ENCODE data around the gene PHTF2. TPM values are rescaled to one million over a fixed set of nuclear protein-coding genes. Genes with fewer than 3 reads are reported as not detected.

Gene PHTF2
- total and polyA plus RNA-seq, 2 of the 4 experiments (the other 2 are of a cell fraction) = 28.3 to 69.9 TPM

- dilution Hi-C loops (cut with HindIII; ENCODE audit: low sequenced_read_pairs, unreplicated experiment) = no loop called here
- no TSS peak for BruUV-seq (replicated peaks)
- no peak for TF ChIP-seq CEBPB (IDR thresholded peaks at IDR 0.05; ENCODE audit: low read depth, low read length)
- no peak for TF ChIP-seq FOS (IDR thresholded peaks at IDR 0.05; ENCODE audit: low read depth, low read length)
- TF ChIP-seq MXI1 (IDR thresholded peaks at IDR 0.05; ENCODE audit: borderline replicate concordance, low read depth, low read length) = no peak
- no peak for TF ChIP-seq RCOR1 (IDR thresholded peaks at IDR 0.05; ENCODE audit: insufficient replicate concordance, low read length)
- TF ChIP-seq CTCF (conservative IDR thresholded peaks at IDR 0.05; ENCODE audit: low read depth, low read length) = no peak
- no peak for TF ChIP-seq CHD1 (IDR thresholded peaks at IDR 0.05; ENCODE audit: low read depth, low read length)
- no peak for TF ChIP-seq MAFK (IDR thresholded peaks at IDR 0.05; ENCODE audit: low read depth, low read length)
- TF ChIP-seq POLR2A (IDR thresholded peaks at IDR 0.05; ENCODE audit: low read depth, low read length) = no peak
- no peak for TF ChIP-seq RFX5 (IDR thresholded peaks at IDR 0.05; ENCODE audit: low read depth, low read length)
- no peak for TF ChIP-seq NFE2L2 (IDR thresholded peaks at IDR 0.05; ENCODE audit: low read depth, low read length)
- no peak for TF ChIP-seq BHLHE40 (IDR thresholded peaks at IDR 0.05; ENCODE audit: low read depth, low read length)
- no peak for TF ChIP-seq RAD21 (IDR thresholded peaks at IDR 0.05; ENCODE audit: low read length)
- TF ChIP-seq USF2 (IDR thresholded peaks at IDR 0.05; ENCODE audit: low read depth, low read length) = no peak
- no peak for TF ChIP-seq SMC3 (IDR thresholded peaks at IDR 0.05; ENCODE audit: low read depth, low read length)
- no peak for TF ChIP-seq ELK1 (IDR thresholded peaks at IDR 0.05; ENCODE audit: borderline replicate concordance, low read depth, low read length)
- TF ChIP-seq MAZ (IDR thresholded peaks at IDR 0.05; ENCODE audit: borderline replicate concordance, low read depth, low read length) = no peak
Observed at GRCh38 chr7:77881871-77882270, 83.3 kb downstream of the PHTF2 start.

More at GRCh38 chr7:77881871-77882270, 83.3 kb downstream of the PHTF2 start:
- Histone ChIP-seq H2BK15ac (ENCODE audit: low read depth, low read length) (no peak overlapping the region), H3K9me1 (ENCODE audit: insufficient read depth, low read length) (peaks cover 8% of the 10 kb centered on the region; the same call in 1 of the 2 replicates), H3K27me3 (ENCODE audit: control insufficient read depth, insufficient read depth, low read length) (no peaks in the 10 kb centered on the region), H3K9me3 (ENCODE audit: control insufficient read depth, insufficient read depth, low read length) (no peaks in the 10 kb centered on the region), H3K27ac (ENCODE audit: insufficient read depth, low read length) (no peak overlapping the region), H3K79me1 (ENCODE audit: low read depth in 1 of 2, low read length in 2 of 2) (peaks cover 22 to 33% of the 10 kb centered on the region in 2 experiments), H3K36me3 (ENCODE audit: control insufficient read depth, insufficient read depth, low read length) (0 out of 2 replicates have a peak, but pooled peaks cover 1% of the 10 kb centered on the region), H2BK20ac (ENCODE audit: low read depth, low read length) (no peak overlapping the region), H3K4me1 (ENCODE audit: control insufficient read depth, insufficient read depth, low read length) (peaks cover 3% of the 10 kb centered on the region; the same call in 1 of the 2 replicates), H3K56ac (ENCODE audit: extremely low read depth, insufficient read depth, low read length) (no peak overlapping the region), H3K4ac (ENCODE audit: low read depth, low read length) (no peak overlapping the region), H2BK5ac (ENCODE audit: low read depth, low read length, poor library complexity, severe bottlenecking) (no peak overlapping the region), H3K23ac (ENCODE audit: low read depth, low read length) (no peak overlapping the region), H2BK120ac (ENCODE audit: low read depth, low read length) (no peak overlapping the region), H3K9ac (ENCODE audit: low read depth, low read length) (no peak overlapping the region), H2AK9ac (replicated peaks; ENCODE audit: low read depth, low read length, poor library complexity) (no peak overlapping the region), H4K91ac (ENCODE audit: insufficient read depth, low read depth, low read length) (no peak overlapping the region), H4K20me1 (ENCODE audit: insufficient read depth, low read length) (no peaks in the 10 kb centered on the region), H2AK5ac (ENCODE audit: low read depth, low read length) (no peak overlapping the region), H3K14ac (replicated peaks; ENCODE audit: low read depth, low read length) (no peak overlapping the region), H3K4me2 (ENCODE audit: low read depth, low read length) (no peak overlapping the region), H4K5ac (ENCODE audit: low read depth, low read length) (no peak overlapping the region), H4K8ac (ENCODE audit: low read depth in 2 of 2, low read length in 2 of 2) (no peak overlapping the region), H3K4me3 (ENCODE audit: insufficient read depth, low read depth, low read length) (no peak overlapping the region), H2AFZ (replicated peaks; ENCODE audit: low read length, poor library complexity) (no peak overlapping the region), H3K18ac (ENCODE audit: low read depth, low read length) (no peak overlapping the region)
- ChIA-PET CTCF (interaction anchor here (0.7 kb wide), 1 partner anchor 21 kb away, joined by 3 read pairs; no protein-coding TSS in a partner anchor), POLR2A (ENCODE audit: unreplicated experiment) (no interaction called here)
- intact Hi-C loops (cut with micrococcal nuclease) (no loop called here), in situ Hi-C loops (cut with MboI; ENCODE audit: low sequenced_read_pairs) (no loop called here)
- no CpG with 5 or more reads among the region's 2 CpGs for WGBS, 2 experiments (ENCODE audit: extremely low coverage in 2 of 2, insufficient read length in 1 of 2)
- ATAC-seq (ENCODE audit: low read depth) (no peak), DNase-seq (no peak)

Measured in IMR-90 (cell line).